GM19023 (cell line): Measurements from ENCODE around the gene EXTL1.

ENCODE experiments used
- ATAC-seq: cut with Tn5 transposase; IDR thresholded peaks from one replicate; pipeline ENCODE4 v1.9.1; 2021; ENCODE audit warnings: mild to moderate bottlenecking, moderate library complexity; ENCODE audit not compliant: unreplicated experiment

EXTL1 gene

DNA sequence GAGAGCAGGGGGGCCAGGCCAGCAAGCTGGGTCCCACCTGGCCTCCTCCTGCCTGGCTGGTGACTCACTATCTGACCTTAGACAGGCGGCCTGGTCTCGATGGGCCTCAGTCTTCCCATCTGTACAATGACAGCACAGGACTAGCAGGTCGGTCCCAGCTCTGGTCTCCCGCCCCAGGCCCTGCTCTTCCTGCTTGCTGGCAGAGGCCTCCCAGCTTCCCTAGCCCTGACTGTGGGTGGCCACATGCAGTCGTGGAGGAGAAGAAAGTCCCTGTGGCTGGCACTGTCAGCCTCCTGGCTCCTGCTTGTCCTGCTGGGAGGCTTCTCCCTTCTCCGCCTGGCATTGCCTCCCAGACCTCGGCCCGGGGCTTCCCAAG, 817 bp downstream of the EXTL1 start:
- ATAC-seq: no peak

GRCh38 chr1:26023009-26023408, 1.4 kb downstream of the EXTL1 start:
- ATAC-seq: no peak

DNA sequence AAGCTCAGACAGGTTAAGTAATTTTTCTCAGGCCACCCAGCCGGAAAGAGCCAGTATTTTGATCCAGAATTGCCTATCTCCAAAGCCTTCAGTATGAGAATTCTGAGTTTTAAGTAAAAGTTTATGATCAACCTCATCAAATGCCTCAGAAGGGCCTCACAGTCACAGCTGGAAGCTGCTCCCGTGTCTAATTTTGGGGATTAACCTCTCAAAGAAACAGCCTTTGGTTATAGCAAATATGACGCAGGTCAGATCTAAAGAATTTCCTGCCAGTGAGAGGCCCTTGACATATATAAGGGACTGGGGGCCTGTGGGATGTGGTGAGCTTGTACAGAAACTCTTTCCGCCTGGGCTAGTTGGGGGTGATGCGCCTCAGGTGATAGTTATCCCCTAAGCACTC, 2.3 kb downstream of the EXTL1 start:
- ATAC-seq: no peak

- no peak for ATAC-seq
Observed at GRCh38 chr1:26025060-26025459, 3.5 kb downstream of the EXTL1 start.

- ATAC-seq: no peak
Observed at GRCh38 chr1:26025517-26025916, 3.9 kb downstream of the EXTL1 start.

DNA sequence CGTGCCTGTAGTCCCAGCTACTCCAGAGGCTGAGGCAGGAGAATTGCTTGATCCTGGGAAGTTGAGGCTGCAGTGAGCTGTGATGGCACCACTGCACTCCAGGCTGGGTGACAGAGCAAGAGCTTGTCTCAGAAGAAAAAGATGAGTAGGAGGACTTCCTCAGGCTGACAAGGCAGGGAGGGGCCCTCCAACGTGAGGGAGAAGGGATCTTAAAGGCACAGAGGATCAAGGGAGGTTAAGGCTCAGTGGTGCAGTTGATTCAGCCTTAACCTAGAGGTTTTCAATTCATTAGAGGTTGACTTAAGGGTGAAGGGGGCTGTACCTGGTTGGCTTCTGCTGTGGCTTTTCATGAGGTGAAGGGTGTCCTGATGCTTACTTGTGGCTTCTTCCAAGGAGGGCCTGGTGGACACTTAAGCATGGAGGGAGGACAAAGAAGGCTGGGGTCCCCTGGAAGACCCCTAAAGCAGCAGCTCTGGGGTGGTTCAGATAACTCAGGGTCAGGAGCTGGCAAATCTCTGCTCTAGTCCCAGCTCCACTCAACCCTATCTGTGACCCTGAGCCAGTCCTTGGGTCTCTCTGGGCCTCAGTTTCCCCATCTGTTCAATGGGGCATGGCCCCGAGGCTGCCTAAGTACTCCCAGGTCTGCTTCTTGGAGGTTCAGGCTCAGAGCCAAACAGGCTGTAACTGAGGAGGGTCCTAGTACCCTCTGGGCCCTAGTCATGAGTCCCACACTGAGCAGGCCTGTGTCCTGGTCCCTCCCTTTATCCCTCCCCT, 6.3 kb downstream of the EXTL1 start:
- ATAC-seq: no peak

DNA sequence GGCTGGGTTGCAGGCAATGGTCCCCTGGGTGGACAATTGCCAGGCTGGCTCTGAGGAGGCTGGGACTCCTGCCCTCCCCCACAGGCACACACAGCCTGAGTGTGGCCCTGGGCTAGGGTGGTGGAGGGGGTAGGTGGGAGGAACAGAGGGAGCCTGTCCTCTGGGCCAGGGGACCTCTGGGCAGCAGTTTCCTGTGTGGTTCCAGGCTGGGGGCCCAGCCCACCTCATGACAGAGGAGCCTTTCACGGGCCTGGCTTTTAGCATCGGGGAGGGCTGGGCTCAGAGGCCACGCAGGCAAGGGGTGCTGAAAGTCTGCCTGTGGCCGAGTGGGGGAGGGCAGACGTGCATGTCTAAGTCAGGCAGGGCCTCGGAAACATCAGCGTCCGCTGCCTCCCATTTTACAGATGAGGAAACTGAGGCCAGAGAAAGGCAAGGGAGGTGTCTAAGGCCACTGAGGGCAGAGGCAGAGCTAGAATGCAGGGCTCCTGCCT, 7.0 kb downstream of the EXTL1 start:
- ATAC-seq: no peak

DNA sequence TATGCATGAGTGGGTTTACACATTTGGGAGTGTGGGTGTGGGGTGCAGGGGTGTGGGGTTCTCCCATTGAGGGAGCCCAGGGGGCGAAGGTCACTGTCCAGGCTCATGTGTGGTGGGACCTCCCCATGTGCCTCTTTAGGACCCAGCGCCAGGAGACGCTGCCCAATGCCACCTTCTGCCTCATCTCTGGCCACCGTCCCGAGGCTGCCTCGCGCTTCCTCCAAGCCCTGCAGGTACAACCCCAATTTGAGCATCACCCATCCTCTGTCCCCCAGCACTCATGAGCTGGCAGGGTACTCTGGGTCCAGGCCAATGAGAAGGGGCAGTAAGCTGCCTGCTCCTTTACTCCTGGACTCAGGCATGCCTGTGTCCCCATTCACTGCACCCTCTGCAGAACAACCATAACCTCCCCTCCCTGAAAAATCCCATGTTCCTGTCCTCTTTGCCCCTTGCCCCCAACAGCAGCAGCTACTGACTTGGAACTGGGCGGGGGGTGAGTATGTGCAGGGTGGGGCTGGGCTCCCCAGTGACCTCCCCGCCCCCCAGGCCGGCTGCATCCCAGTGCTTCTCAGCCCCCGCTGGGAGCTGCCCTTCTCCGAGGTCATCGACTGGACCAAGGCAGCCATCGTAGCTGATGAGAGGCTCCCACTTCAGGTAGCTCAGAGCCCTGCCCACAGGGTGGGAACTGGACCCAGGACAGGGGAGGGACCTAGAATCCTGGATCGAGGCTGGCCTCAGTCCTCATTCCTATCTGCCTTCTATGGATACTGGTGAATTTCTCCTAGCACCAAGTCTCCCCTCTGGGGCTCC, 7.7 kb downstream of the EXTL1 start:
- no peak for ATAC-seq

- ATAC-seq: no peak
Observed at GRCh38 chr1:26029864-26030481, 8.4 kb downstream of the EXTL1 start.

- ATAC-seq: no peak
Observed at GRCh38 chr1:26031196-26031595, 9.6 kb downstream of the EXTL1 start.

DNA sequence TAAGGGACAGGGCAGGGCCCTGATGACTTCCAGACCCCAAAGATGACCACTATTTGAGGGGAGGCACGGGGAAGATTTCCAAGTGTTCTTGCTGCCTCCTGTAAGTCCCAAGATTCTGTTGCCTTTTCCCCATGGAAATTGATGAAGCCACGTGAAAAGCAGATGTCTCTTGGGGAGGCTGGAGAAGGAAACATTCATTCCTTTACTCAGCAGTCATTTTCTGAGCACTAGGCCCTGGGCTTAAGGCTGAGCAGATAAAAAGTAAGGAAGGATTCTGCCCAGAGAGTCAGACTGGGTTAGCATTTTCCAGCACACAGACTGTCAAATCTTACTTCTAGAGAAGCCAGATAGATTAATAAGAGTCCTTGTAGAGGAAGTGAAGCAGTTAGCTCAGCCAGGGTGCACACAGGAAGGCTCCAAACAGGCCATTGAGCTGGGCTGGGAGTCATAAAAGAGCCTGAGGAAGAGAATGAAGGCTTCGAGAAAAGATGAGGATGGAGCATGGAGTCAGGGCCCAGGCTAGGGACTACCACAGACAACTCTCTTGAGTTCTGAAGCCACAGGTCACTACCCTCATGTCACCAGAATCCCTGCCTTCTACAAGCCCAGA, 10.1 kb downstream of the EXTL1 start:
- no peak for ATAC-seq

- no peak for ATAC-seq
Observed at GRCh38 chr1:26032656-26033357, 11.2 kb downstream of the EXTL1 start.

GRCh38 chr1:26034504-26035202, 13.1 kb downstream of the EXTL1 start:
- no peak for ATAC-seq

DNA sequence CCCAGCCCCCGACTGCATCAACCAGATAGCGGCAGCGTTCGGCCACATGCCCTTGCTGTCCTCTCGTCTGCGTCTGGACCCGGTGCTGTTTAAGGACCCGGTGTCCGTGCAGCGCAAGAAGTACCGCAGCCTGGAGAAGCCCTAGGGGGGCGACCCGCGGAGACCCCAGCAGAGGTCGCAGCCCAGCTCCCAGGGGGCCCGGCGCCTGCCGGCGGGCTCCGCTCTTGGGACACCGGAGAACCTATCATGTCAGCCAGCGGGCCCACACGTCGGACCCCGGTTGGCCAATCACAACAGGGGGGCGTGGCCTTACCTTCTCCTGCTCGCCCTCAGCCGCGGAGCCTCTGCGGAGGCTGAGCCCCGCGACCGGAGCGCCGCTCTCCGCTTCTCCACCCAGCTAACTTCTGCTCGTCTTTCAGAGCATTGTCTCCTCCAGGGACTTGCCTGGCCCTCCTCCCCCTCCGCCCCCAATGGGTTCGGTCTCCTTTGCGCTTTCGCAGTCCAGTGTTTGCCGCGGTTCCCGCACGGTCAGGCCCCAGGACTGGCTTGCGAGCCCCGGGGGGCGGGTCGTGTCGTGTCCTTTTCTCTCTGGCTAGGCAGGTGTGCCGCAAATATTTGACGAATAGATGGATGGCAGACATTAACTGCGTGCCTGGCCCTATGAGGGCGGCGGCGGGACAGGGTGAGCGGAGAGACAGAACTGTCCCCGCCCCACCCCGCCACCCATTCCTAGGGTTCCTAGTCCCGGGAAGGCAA, 13.8 kb downstream of the EXTL1 start:
- ATAC-seq: peak; percentile 88

GRCh38 chr1:26035959-26036755, 14.6 kb downstream of the EXTL1 start:
- ATAC-seq: peak; percentile 74

DNA sequence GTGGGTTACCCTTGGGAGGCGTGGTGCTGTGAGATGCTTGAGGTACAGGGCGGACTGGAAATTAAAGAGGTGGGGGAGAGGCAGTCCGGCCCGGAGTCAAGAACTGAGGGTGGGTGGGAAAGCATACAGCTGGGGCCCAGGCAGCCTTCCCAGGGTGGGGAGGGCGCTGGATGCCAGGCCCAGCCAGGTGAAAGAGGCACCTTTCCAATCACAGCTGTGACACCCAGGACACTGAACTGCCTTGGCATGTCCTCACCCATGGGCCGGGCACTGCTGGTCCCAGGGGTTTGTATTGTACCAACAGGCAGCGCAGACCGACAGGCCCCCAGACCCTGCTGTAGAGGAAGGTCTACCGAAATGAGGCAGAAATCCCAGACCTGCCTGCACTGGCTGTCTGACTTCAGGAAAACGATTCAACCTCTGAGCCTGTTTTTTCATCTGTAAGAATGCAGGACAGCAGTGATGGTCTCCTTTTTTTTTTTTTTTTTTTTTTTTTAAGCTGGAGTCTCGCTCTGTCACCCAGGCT, 15.2 kb downstream of the EXTL1 start:
- ATAC-seq: no peak

DNA sequence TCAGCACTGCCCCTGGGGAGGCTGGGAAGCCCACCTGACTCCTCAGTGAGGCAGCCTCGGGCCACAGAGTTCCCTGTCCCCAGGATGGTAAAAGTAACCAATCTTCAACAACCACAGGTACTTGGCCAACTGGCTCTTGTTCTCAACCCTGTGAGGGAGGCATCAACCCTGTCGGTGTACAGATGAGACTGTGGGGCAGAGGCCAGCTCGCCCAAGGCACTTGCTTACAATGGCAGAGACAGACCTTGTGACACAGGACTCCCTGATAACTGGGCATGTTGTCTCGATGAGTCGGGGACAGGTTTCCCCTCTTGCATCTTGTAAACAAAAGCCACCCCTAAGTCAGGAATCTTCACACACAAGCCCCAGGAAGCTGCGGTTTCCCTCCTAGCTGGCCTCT, 16.3 kb downstream of the EXTL1 start:
- no peak for ATAC-seq

GRCh38 chr1:26038477-26038876, 16.9 kb downstream of the EXTL1 start:
- ATAC-seq: no peak
